ENCODE results near the gene SYNPO2. TPM values are rescaled to one million over a fixed set of nuclear protein-coding genes. Genes with fewer than 3 reads are reported as not detected.

Gene SYNPO2
- total and polyA plus RNA-seq, 2 donors (not counting 1 experiment from before 2014, with no cell fraction given): 40.1 to 71.7 TPM

DNA sequence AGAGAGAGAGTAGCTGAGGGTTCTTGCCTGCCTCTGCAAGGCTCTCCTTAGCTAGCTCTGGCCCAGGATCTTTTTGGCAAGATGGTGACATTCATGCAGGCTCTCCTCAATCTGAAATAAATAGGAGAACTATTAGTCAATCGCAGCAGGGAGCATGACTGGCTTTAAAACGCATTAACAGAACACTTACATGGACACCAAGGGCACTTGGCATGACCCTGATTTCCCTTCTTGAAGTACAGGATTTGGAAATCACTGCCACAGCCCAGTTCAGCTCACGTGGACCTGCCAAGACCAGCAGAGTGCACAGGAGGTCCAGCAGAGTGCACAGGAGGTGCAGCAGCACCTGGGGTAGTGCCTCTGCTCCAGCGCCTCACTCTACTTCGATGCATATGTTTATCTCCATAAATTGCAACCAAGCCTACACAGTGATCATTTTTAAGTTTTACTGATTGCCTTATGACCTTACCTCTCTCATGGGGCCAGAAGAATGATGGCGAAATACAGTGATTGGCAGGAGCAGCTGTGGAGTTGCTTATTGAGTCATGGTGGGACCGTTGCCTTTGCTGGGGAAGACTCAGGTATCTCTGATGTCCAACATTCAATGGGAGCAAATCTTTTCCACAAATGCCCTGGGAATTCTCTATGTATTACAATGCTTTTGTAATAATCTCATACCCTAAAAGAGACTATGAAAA lies 122.4 kb downstream of the SYNPO2 start:
- no peak overlapping the region for H3K4me3 ChIP-seq (replicated peaks in 1 of 4; ENCODE audit: control extremely low read depth in 1 of 4, insufficient read depth in 1 of 4, low read depth in 3 of 4, low read length in 4 of 4)
- no peak overlapping the region for H3K9ac ChIP-seq (ENCODE audit: insufficient read depth, low read length)
- no peak for DNase-seq (ENCODE audit: low read depth in 2 of 2)
- no peak overlapping the region for H3K27ac ChIP-seq (ENCODE audit: insufficient read depth, low read length)
- H3K4me2 ChIP-seq (ENCODE audit: extremely low read depth, insufficient read depth, low read length): no peak overlapping the region
- no peaks in the 10 kb centered on the region for H3K36me3 ChIP-seq (ENCODE audit: control insufficient read depth, insufficient read depth, low read length)
- H3K4me1 ChIP-seq (ENCODE audit: control insufficient read depth, extremely low read depth, insufficient read depth, low read length): no peaks in the 10 kb centered on the region
- H3K9me3 ChIP-seq (ENCODE audit: control insufficient read depth, insufficient read depth, low read depth, low read length): no peaks in the 10 kb centered on the region
- no peak for TF ChIP-seq EZH2 (IDR thresholded peaks at IDR 0.05; ENCODE audit: low read length, missing control alignments)
- TF ChIP-seq, protein P1, sequence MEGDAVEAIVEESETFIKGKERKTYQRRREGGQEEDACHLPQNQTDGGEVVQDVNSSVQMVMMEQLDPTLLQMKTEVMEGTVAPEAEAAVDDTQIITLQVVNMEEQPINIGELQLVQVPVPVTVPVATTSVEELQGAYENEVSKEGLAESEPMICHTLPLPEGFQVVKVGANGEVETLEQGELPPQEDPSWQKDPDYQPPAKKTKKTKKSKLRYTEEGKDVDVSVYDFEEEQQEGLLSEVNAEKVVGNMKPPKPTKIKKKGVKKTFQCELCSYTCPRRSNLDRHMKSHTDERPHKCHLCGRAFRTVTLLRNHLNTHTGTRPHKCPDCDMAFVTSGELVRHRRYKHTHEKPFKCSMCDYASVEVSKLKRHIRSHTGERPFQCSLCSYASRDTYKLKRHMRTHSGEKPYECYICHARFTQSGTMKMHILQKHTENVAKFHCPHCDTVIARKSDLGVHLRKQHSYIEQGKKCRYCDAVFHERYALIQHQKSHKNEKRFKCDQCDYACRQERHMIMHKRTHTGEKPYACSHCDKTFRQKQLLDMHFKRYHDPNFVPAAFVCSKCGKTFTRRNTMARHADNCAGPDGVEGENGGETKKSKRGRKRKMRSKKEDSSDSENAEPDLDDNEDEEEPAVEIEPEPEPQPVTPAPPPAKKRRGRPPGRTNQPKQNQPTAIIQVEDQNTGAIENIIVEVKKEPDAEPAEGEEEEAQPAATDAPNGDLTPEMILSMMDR (conservative IDR thresholded peaks at IDR 0.05 in 1 of 2, IDR thresholded peaks at IDR 0.05 in 1 of 2; ENCODE audit: low read depth in 1 of 2, low read length in 2 of 2): no peak
- H3K27me3 ChIP-seq (ENCODE audit: control insufficient read depth, insufficient read depth, low read length): no peaks in the 10 kb centered on the region
- no peaks in the 10 kb centered on the region for H4K20me1 ChIP-seq (ENCODE audit: control insufficient read depth, extremely low read depth, insufficient read depth, low read length)
- no peaks in the 10 kb centered on the region for H3K79me2 ChIP-seq (ENCODE audit: control insufficient read depth, insufficient read depth, low read length)
- no peak overlapping the region for H2AFZ ChIP-seq (ENCODE audit: low read length)

DNA sequence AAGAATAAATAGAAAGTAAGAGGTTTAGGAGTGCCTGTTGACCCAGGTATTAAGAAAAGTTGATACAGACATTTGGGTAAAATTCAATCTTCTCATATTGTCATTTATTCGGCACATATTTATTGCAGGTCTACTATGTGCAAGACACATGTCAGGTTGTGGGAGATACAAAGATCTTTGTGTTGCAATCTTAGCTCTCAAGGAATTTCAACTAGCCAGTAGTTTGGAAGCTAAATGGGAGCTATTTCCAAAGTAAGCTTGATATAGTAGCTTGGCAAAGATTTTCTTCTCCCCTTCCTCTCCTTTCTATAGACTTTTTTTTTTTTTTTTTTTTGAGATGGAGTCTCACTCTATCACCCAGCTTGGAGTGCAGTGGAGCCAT lies 122.9 kb downstream of the SYNPO2 start:
- Histone ChIP-seq H3K4me2 (ENCODE audit: extremely low read depth, insufficient read depth, low read length) (no peak overlapping the region), H3K27ac (ENCODE audit: insufficient read depth, low read length) (no peak overlapping the region), H3K79me2 (ENCODE audit: control insufficient read depth, insufficient read depth, low read length) (no peaks in the 10 kb centered on the region), H2AFZ (ENCODE audit: low read length) (no peak overlapping the region), H3K36me3 (ENCODE audit: control insufficient read depth, insufficient read depth, low read length) (no peaks in the 10 kb centered on the region), H3K27me3 (ENCODE audit: control insufficient read depth, insufficient read depth, low read length) (no peaks in the 10 kb centered on the region), H3K4me3 (replicated peaks in 1 of 4; ENCODE audit: control extremely low read depth in 1 of 4, insufficient read depth in 1 of 4, low read depth in 3 of 4, low read length in 4 of 4) (no peak overlapping the region), H4K20me1 (ENCODE audit: control insufficient read depth, extremely low read depth, insufficient read depth, low read length) (no peaks in the 10 kb centered on the region), H3K9ac (ENCODE audit: insufficient read depth, low read length) (no peak overlapping the region), H3K4me1 (ENCODE audit: control insufficient read depth, extremely low read depth, insufficient read depth, low read length) (peaks cover 2% of the 10 kb centered on the region), H3K9me3 (ENCODE audit: control insufficient read depth, insufficient read depth, low read depth, low read length) (no peaks in the 10 kb centered on the region)
- DNase-seq (ENCODE audit: low read depth in 2 of 2): no peak
- TF ChIP-seq, protein P1 (conservative IDR thresholded peaks at IDR 0.05 in 1 of 2, IDR thresholded peaks at IDR 0.05 in 1 of 2; ENCODE audit: low read depth in 1 of 2, low read length in 2 of 2): no peak
- TF ChIP-seq EZH2 (IDR thresholded peaks at IDR 0.05; ENCODE audit: low read length, missing control alignments): no peak

DNA sequence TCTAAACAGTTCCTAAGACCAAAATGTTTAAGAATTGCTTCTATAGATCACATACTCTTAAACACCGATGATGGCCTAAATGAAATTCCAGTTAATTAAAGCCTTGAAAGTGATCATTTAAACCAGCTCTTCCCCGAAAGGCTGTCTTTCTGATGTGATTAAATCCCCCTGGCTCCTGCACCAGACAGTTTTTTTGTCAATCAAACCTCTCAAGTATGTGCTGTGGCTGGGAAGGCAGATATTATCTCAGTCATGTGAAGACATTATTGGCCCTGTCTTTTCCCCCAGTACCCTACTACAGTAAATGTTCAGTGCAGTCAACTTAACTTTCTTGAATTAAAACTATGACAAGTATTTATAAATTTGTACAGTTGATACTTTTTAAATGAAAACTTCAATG lies 126.0 kb downstream of the SYNPO2 start:
- H3K36me3 ChIP-seq (ENCODE audit: control insufficient read depth, insufficient read depth, low read length): no peaks in the 10 kb centered on the region
- H3K4me2 ChIP-seq (ENCODE audit: extremely low read depth, insufficient read depth, low read length): no peak overlapping the region
- H3K9ac ChIP-seq (ENCODE audit: insufficient read depth, low read length): no peak overlapping the region
- H3K4me1 ChIP-seq (ENCODE audit: control insufficient read depth, extremely low read depth, insufficient read depth, low read length): peaks cover 4% of the 10 kb centered on the region
- no peaks in the 10 kb centered on the region for H3K27me3 ChIP-seq (ENCODE audit: control insufficient read depth, insufficient read depth, low read length)
- H3K4me3 ChIP-seq (replicated peaks in 1 of 4; ENCODE audit: control extremely low read depth in 1 of 4, insufficient read depth in 1 of 4, low read depth in 3 of 4, low read length in 4 of 4): no peak overlapping the region
- H3K27ac ChIP-seq (ENCODE audit: insufficient read depth, low read length): no peak overlapping the region
- TF ChIP-seq, protein P1 (conservative IDR thresholded peaks at IDR 0.05 in 1 of 2, IDR thresholded peaks at IDR 0.05 in 1 of 2; ENCODE audit: low read depth in 1 of 2, low read length in 2 of 2): no peak
- no peak for TF ChIP-seq EZH2 (IDR thresholded peaks at IDR 0.05; ENCODE audit: low read length, missing control alignments)
- no peaks in the 10 kb centered on the region for H3K9me3 ChIP-seq (ENCODE audit: control insufficient read depth, insufficient read depth, low read depth, low read length)
- H2AFZ ChIP-seq (ENCODE audit: low read length): no peak overlapping the region
- no peaks in the 10 kb centered on the region for H4K20me1 ChIP-seq (ENCODE audit: control insufficient read depth, extremely low read depth, insufficient read depth, low read length)
- H3K79me2 ChIP-seq (ENCODE audit: control insufficient read depth, insufficient read depth, low read length): no peaks in the 10 kb centered on the region
- DNase-seq (ENCODE audit: low read depth in 2 of 2): no peak

Data from fibroblast of lung (primary cell).